Measurements from ENCODE around the gene SERPINB6.
"Not testable (repeated sequence)": the region's sequence is repeated elsewhere in the genome, so short reads cannot be mapped to it uniquely, and the experiment has no call there.

SERPINB6 gene

DNA sequence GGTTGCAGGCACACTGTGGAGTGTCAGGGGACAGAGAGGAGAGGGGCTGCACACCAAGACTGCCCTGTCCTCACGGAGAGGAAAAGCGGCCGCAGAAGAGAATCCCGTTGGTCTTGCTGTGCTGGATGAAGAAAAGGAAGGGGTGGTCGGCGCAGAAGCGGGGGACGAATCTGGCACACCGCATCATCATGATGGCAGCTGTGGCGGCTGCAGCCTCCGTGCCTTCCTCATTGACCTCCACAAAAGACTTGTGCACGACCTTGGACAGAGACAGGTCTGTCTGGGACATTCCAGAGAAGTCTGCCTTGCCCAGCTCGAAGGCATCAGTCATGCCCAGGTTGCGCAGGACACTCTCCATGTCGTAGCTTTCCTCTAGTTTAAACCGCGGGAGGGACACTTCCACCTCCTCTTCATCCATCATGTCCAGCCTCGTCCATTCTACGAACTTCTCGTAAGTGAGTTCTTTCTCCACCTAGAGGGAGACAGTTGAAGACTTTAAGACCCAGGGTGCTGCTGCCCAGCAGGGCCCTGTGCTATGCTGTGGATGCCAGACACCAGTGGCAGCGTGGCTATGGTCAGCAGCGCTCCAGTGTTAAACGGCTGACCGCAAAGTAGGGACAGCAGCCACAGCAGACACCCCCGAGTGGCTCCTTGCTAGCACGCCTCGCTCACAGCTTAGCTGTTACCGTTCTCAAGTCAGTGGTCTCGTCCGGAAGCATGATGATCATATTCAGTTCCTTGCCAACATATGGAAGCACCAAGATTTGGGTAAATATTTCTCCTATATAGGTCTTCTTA is 22.9 kb downstream of the SERPINB6 start:
- no peak for DNase-seq (ENCODE audit: insufficient read length, low spot score)
- FAIRE-seq, result no peak
- TF ChIP-seq, protein P1, sequence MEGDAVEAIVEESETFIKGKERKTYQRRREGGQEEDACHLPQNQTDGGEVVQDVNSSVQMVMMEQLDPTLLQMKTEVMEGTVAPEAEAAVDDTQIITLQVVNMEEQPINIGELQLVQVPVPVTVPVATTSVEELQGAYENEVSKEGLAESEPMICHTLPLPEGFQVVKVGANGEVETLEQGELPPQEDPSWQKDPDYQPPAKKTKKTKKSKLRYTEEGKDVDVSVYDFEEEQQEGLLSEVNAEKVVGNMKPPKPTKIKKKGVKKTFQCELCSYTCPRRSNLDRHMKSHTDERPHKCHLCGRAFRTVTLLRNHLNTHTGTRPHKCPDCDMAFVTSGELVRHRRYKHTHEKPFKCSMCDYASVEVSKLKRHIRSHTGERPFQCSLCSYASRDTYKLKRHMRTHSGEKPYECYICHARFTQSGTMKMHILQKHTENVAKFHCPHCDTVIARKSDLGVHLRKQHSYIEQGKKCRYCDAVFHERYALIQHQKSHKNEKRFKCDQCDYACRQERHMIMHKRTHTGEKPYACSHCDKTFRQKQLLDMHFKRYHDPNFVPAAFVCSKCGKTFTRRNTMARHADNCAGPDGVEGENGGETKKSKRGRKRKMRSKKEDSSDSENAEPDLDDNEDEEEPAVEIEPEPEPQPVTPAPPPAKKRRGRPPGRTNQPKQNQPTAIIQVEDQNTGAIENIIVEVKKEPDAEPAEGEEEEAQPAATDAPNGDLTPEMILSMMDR (IDR thresholded peaks at IDR 0.05; ENCODE audit: insufficient read depth, missing control alignments), result no peak

DNA sequence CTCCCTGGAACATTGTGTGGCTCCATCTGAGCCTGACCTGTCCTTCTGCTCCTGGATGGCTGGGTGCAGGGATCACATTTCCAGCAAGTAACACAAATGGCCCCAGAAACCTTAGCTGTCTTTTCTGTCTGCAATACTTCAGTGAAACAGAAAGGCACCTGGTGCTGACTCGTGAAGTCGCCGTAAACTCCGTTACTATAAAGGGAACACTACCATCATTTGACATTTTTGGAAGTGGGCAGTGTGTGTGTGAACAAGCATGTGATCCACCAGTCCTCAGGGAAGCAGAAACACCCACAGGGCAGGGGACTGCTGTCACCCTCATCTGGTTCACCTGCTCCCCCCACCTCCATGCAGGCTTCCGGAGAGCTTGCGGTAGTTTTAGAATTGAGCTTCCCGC is 23.9 kb downstream of the SERPINB6 start:
- DNase-seq (ENCODE audit: insufficient read length, low spot score), result no peak
- TF ChIP-seq, protein P1 (IDR thresholded peaks at IDR 0.05; ENCODE audit: insufficient read depth, missing control alignments), result no peak
- FAIRE-seq, result no peak

DNA sequence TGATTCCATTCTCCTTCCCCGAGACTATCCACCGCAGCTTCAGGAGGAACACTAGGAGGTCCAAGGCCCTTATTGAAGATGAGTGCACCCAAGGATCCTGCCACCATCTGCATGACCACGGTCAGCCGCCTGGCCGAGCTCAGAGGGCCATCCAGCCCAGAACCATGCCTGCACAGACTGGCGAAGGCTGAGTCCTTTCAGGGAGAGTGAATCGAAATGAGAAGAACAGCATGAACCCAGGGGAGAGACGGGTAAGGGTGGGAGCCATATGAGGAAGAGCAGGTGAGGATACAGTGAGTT is 26.3 kb downstream of the SERPINB6 start:
- TF ChIP-seq, protein P1 (IDR thresholded peaks at IDR 0.05; ENCODE audit: insufficient read depth, missing control alignments), result no peak
- FAIRE-seq (no peak), DNase-seq (ENCODE audit: insufficient read length, low spot score) (no peak)

DNA sequence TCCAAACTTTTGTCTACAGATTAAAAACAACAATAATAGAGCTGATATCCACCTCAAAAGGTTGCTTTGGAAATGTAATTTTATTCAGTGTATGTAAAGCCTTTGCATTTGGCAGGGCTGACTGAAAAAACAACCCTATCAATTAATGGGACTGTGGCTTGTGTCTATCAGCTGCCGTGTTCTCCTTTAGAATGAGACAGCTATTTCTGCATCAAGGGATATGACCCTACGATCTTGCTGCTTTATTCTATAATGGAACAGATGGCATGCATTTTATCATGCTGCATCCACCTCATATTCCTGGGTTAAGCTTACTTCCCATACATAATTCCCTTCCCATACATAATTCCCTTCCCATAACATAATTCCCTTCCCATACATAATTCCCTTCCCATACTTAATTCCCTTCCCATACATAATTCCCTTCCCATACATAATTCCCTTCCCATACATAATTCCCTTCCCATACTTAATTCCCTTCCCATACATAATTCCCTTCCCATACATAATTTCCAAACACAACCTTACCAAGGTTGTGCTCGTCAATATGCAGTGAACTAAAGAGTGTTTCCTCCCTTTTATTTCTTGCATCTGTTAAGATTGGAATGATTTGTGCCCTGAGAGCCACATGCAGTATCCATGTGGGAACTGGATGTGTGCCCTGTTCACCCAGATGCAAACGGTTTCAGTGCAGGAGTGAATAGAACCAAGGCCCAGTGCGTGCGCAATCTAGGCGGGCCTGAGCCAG is 26.8 kb downstream of the SERPINB6 start:
- DNase-seq (ENCODE audit: insufficient read length, low spot score), result no peak
- TF ChIP-seq, protein P1 (IDR thresholded peaks at IDR 0.05; ENCODE audit: insufficient read depth, missing control alignments), result no peak
- FAIRE-seq, result no peak

DNA sequence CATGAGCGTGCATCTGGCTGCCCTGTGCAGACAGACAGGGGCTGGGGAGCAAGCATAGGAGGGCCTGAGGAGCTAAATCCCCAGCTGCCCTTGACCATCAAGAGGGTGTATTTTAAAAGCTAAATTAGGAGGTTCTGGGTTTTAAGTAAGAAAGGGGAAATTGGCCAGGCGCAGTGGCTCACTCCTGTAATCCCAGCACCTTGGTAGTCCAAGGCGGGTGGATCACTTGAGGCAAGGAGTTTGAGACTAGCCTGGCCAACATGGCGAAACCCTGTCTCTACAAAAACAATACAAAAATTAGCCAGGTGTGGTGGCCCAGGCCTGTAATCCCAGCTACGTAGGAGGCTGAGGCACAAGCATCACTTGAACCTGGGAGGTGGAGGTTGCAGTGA is 27.8 kb downstream of the SERPINB6 start:
- TF ChIP-seq, protein P1 (IDR thresholded peaks at IDR 0.05; ENCODE audit: insufficient read depth, missing control alignments), result no peak
- FAIRE-seq (no peak), DNase-seq (ENCODE audit: insufficient read length, low spot score) (no peak)

DNA sequence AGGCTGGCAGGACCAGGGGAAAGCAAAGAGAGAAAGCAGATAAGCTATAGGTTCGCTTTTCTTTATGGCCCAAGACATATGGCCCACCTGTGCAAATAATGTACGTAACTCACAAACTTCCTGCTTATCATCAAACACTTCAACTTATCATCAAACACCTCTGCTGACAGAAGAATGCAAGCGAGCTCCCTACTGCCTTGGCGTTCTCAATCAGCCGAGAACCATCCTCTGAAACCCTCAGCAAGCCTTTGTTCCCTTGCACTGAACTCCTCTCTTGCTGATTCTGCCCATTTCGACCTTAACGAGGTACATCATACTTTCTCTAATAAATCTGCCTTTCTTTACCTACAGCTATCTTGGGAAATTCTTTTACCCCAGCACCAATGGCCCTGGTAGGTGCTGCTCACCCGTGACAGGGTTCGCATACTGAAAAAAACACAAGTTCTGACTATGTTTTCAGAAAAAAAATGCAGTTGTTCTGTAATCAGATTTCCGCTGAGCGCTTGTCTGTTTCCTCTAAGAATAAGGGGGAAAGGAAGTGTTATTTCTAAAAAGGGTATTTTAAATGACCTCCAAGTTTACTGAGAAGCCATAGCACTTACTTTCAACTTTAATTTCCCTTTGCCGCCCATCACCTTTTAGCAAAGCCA is 28.3 kb downstream of the SERPINB6 start:
- DNase-seq (ENCODE audit: insufficient read length, low spot score) (no peak), FAIRE-seq (no peak)
- TF ChIP-seq, protein P1 (IDR thresholded peaks at IDR 0.05; ENCODE audit: insufficient read depth, missing control alignments), result no peak

DNA sequence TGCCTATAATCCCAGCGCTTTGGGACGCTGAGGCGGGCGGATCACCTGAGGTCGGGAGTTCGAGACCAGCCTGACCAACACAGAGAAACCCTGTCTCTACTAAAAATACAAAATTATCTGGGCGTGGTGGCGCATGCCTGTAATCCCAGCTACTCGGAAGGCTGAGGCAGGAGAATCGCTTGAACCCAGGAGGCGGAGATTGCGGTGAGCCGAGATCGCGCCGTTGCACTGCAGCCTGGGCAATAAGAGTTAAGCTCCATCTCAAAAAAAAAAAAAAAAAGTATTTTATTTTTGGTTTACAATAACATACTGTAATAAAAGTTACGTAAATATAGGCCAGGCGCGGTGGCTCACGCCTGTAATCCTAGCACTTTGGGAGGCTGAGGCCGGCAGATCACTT is 29.3 kb downstream of the SERPINB6 start:
- DNase-seq (ENCODE audit: insufficient read length, low spot score); FAIRE-seq: not testable (repeated sequence)

All from D721Med (cell line).